Tibial nerve (tissue), 4 donors: ENCODE results near the gene BCAP29.

Source experiments
- CTCF ChIP-seq, 5 experiments: fragments of 200-600 bp in 3 of 5; fragments of 450-650 bp in 2 of 5; sonication (generic) in 3 of 5; IDR thresholded peaks; one replicate each; pipeline ENCODE4 v1.5.1; 2016 to 2019; ENCODE audit warnings: antibody characterized with exemption in 5 of 5, mild to moderate bottlenecking in 3 of 5, moderate library complexity in 2 of 5
- EP300 ChIP-seq, 2 donors: sonication (generic); formaldehyde crosslinking; IDR thresholded peaks; one replicate each; pipeline ENCODE4 v1.6.1; 2017; ENCODE audit warnings: antibody characterized with exemption in 2 of 2, mild to moderate bottlenecking in 1 of 2
- POLR2A ChIP-seq, 2 donors: fragments of 450-650 bp; IDR thresholded peaks; one replicate each; pipeline ENCODE4 v1.6.1; 2017; ENCODE audit warnings: antibody characterized with exemption in 2 of 2, mild to moderate bottlenecking in 2 of 2, moderate library complexity in 2 of 2

GRCh38 chr7:107631588-107632491, 51.8 kb downstream of the BCAP29 start:
- TF ChIP-seq CTCF (IDR thresholded peaks at IDR 0.05) = no peak
- no peak for TF ChIP-seq POLR2A (IDR thresholded peaks at IDR 0.05)
- no peak for TF ChIP-seq EP300 (IDR thresholded peaks at IDR 0.05)
